GM12878 (cell line): Measurements from ENCODE around the gene AURKAIP1. TPM values are rescaled to one million over a fixed set of nuclear protein-coding genes. Genes with fewer than 3 reads are reported as not detected.

Experiments
- ATAC-seq: fragments of 200-7000 bp; cut with Tn5 transposase; 3 replicates; pipeline ENCODE4 v1.9.1; 2020; ENCODE audit warnings: mild to moderate bottlenecking, moderate library complexity
- BruUV-seq: library from RNA; stranded (reverse); fragments of 400-500 nt; replicated peaks from 2 replicates; lab custom pipeline; 2021; lab: Mats Ljungman, UMichigan
- CTCF ChIA-PET: fragments of 300-600 bp; sonication (Branson Sonifier 250); formaldehyde crosslinking; extraction: SDS; loops from one replicate; lab custom pipeline; 2021; ENCODE audit warnings: inconsistent platforms; lab: Yijun Ruan, JAX
- POLR2A ChIA-PET: fragments of 350-600 bp; formaldehyde crosslinking; extraction: SDS; loops from one replicate; lab custom pipeline; 2021; ENCODE audit warnings: inconsistent platforms; lab: Charles Lee
- RAD21 ChIA-PET: fragments of 300-600 bp; sonication (Branson Sonifier 250); formaldehyde crosslinking; loops from one replicate; lab custom pipeline; 2023; ENCODE audit warnings: antibody characterized with exemption; ENCODE audit not compliant: unreplicated experiment; lab: Charles Lee
- SMC1A ChIA-PET: fragments of 300-600 bp; sonication (Branson Sonifier 250); formaldehyde crosslinking; loops from one replicate; lab custom pipeline; 2023; ENCODE audit not compliant: unreplicated experiment, uncharacterized antibody; lab: Charles Lee
- DNase-seq: peaks from one replicate; pipeline ENCODE4 v3.0.0-alpha.2; 2011; ENCODE audit warnings: low read depth, low spot score
- FAIRE-seq: peaks from 3 replicates; lab custom pipeline; 2011; peaks lifted over from hg19 to GRCh38; lab: Jason Lieb, UNC
- H2AFZ ChIP-seq: 2 replicates; pipeline ENCODE4 v1.6.0; 2011; ENCODE audit warnings: low read depth, low read length, control low read depth; ENCODE audit not compliant: control insufficient read depth
- H3K27ac ChIP-seq: 2 replicates; pipeline ENCODE4 v1.5.1; 2011; ENCODE audit warnings: control low read depth; ENCODE audit not compliant: control insufficient read depth, insufficient read depth
- H3K27me3 ChIP-seq, 2 experiments: replicated peaks in 1 of 2; 2 replicates each; pipeline versions ENCODE4 v1.6.0 to v1.6.1; 2011; ENCODE audit warnings: low read length in 1 of 2; ENCODE audit not compliant: control insufficient read depth in 2 of 2, insufficient read depth in 2 of 2
- H3K36me3 ChIP-seq, 2 experiments: 2 replicates each; pipeline ENCODE4 v1.5.1; 2011; ENCODE audit warnings: low read length in 1 of 2; ENCODE audit not compliant: control insufficient read depth in 2 of 2, insufficient read depth in 2 of 2
- H3K4me1 ChIP-seq: 2 replicates; pipeline ENCODE4 v1.6.1; 2011; ENCODE audit warnings: mild to moderate bottlenecking, low read length, moderate library complexity, mixed read lengths; ENCODE audit not compliant: control insufficient read depth, insufficient read depth
- H3K4me2 ChIP-seq: 2 replicates; pipeline ENCODE4 v1.6.0; 2011; ENCODE audit warnings: control low read depth; ENCODE audit not compliant: control insufficient read depth, insufficient read depth
- H3K4me3 ChIP-seq: fragments of 200-600 bp; sonication (generic); 2 replicates; pipeline ENCODE4 v1.5.1; 2016
- H3K79me2 ChIP-seq: 2 replicates; pipeline ENCODE4 v1.6.0; 2011; ENCODE audit warnings: low read length; ENCODE audit not compliant: control insufficient read depth, insufficient read depth
- H3K9ac ChIP-seq: 2 replicates; pipeline ENCODE4 v1.8.0; 2011; ENCODE audit warnings: low read length, control low read depth, mixed read lengths; ENCODE audit not compliant: control insufficient read depth, insufficient read depth
- H3K9me3 ChIP-seq: replicated peaks from 3 replicates; pipeline ENCODE4 v1.5.1; 2011; ENCODE audit warnings: mild to moderate bottlenecking, low read length; ENCODE audit not compliant: control insufficient read depth, insufficient read depth
- H4K20me1 ChIP-seq: 2 replicates; pipeline ENCODE4 v1.6.0; 2011; ENCODE audit not compliant: control insufficient read depth, insufficient read depth
- CEBPZ ChIP-seq: fragments of 150-350 bp; IDR thresholded peaks from 2 replicates; pipeline ENCODE4 v1.6.1; 2016; ENCODE audit warnings: low read depth, low read length
- FOXK2 ChIP-seq: fragments of 450-650 bp; IDR thresholded peaks from 2 replicates; pipeline ENCODE4 v1.6.1; 2017; ENCODE audit warnings: mild to moderate bottlenecking, moderate library complexity
- HCFC1 ChIP-seq: fragments of 150-350 bp; IDR thresholded peaks from 2 replicates; pipeline ENCODE4 v1.6.1; 2014; ENCODE audit warnings: low read length
- MXI1 ChIP-seq: fragments of 150-350 bp; IDR thresholded peaks from 2 replicates; pipeline ENCODE4 v1.6.1; 2011; ENCODE audit warnings: low read depth, mild to moderate bottlenecking, inconsistent platforms, low read length, improper control_type of control experiment
- MYC ChIP-seq: IDR thresholded peaks from 2 replicates; pipeline ENCODE4 v1.6.1; 2011; ENCODE audit warnings: mild to moderate bottlenecking, low read length, moderate library complexity, inconsistent platforms; ENCODE audit not compliant: insufficient read depth, insufficient replicate concordance, insufficient read length, severe bottlenecking
- RELB ChIP-seq: fragments of 450-650 bp; IDR thresholded peaks from 2 replicates; pipeline ENCODE4 v1.6.1; 2017; ENCODE audit warnings: low read depth, mild to moderate bottlenecking, moderate library complexity
- RUNX3 ChIP-seq: IDR thresholded peaks from 2 replicates; pipeline ENCODE4 v1.6.1; 2012; ENCODE audit warnings: low read length, inconsistent platforms
- SP1 ChIP-seq: IDR thresholded peaks from one replicate; pipeline ENCODE4 v1.6.1; 2011; ENCODE audit warnings: low read depth, low read length
- STAT3 ChIP-seq: IDR thresholded peaks from 2 replicates; pipeline ENCODE4 v1.6.1; 2011; ENCODE audit warnings: low read depth, low read length, improper control_type of control experiment
- SUZ12 ChIP-seq: fragments of 200-600 bp; sonication (generic); IDR thresholded peaks from one replicate; pipeline ENCODE4 v1.6.1; 2018; ENCODE audit warnings: antibody characterized with exemption, mild to moderate bottlenecking; ENCODE audit not compliant: unreplicated experiment
- TCF12 ChIP-seq: IDR thresholded peaks from 2 replicates; pipeline ENCODE4 v1.6.1; 2011; ENCODE audit warnings: low read depth, mild to moderate bottlenecking, low read length
- YBX1 ChIP-seq: fragments of 450-650 bp; IDR thresholded peaks from 2 replicates; pipeline ENCODE4 v1.6.1; 2016; ENCODE audit warnings: antibody characterized with exemption
- ZBTB11 ChIP-seq: fragments of 450-650 bp; formaldehyde crosslinking; IDR thresholded peaks from 2 replicates; pipeline ENCODE4 v1.5.0; 2022; ENCODE audit warnings: mild to moderate bottlenecking, missing genetic modification characterization
- ZNF274 ChIP-seq: IDR thresholded peaks from one replicate; pipeline ENCODE4 v1.8.0; 2011; ENCODE audit not compliant: insufficient read length, insufficient read depth
- WGBS: methylation state at CpG from one replicate; pipeline ENCODE4 v1.1.6; 2016; ENCODE audit warnings: low lambda C conversion rate; ENCODE audit not compliant: insufficient replicate concordance, insufficient coverage; ENCODE audit errors: missing lambda C conversion rate; 5-methylcytosine and 5-hydroxymethylcytosine counted together
- in situ Hi-C: fragments of 300-500 bp; cut with MboI; formaldehyde crosslinking; loops from 9 replicates; pipeline ENCODE4 v1.14.3; 2018; ENCODE audit warnings: mixed read lengths
- intact Hi-C: fragments of 100-400 bp; cut with micrococcal nuclease; formaldehyde crosslinking; loops from one replicate; pipeline ENCODE4 v1.14.2; 2022; ENCODE audit not compliant: unreplicated experiment
- polyA plus RNA-seq, 11 experiments: library from polyadenylated mRNA; depleted of rRNA in 4 of 11; unstranded in 6 of 11; stranded (reverse) in 5 of 11; fragments of >200 nt; fragmentation: Nextera tagmentation in 4 of 11; fragmentation: Illumina TruSeq in 1 of 11; extraction: Ambion mirVana in 4 of 11; extraction: Trizol in 1 of 11; gene quantifications; 1 replicate in 1 of 11; 2 replicates in 10 of 11; pipeline versions ENCODE4 v1.2.1 to v1.2.3, GENCODE V29; 2011 to 2016; ENCODE audit warnings: inconsistent platforms in 2 of 11, missing spikeins in 2 of 11, low read depth in 1 of 11
- total RNA-seq, 4 experiments: library from RNA; depleted of rRNA in 3 of 4; stranded (reverse); fragments of >200 nt in 3 of 4; fragmentation: Illumina TruSeq in 1 of 4; extraction: Trizol in 1 of 4; gene quantifications; 2 replicates each; pipeline versions ENCODE4 v1.2.1 to v1.2.3, GENCODE V29; 2013 to 2021
- TF ChIP-seq, protein P1 (sequence below): IDR thresholded peaks from 2 replicates; pipeline ENCODE4 v1.6.1; 2012; ENCODE audit warnings: low read depth, low read length, improper control_type of control experiment
- TF ChIP-seq, protein P2 (sequence below): IDR thresholded peaks from 2 replicates; pipeline ENCODE4 v1.6.1; 2012; ENCODE audit warnings: low read depth, low read length, improper control_type of control experiment

The AURKAIP1 gene
- total and polyA plus RNA-seq, 10 of the 15 experiments (the other 5 are each of a cell fraction or from before 2014, with no cell fraction given) = 6.5 to 366 (median 120) TPM

DNA sequence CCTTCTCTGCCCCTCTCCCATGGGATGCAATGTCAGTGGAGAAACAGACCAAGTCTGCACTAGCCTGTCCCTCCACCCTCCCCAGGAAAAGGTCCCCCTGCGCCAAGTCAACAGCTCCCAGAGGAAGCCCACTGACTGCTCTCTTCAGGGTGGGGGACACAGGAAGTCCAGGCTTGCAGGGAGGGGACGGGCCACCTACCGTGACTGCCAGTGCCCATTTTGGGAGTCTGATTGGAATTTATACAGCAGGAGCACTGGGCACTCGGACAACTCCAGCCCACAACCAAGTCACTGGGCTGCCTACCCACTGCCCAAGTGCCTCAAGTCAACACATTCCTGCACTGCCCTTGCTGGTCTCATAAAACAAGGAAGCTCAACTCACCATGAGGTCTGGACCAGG is 18.0 kb upstream of the AURKAIP1 start:
- no peak overlapping the region for H2AFZ ChIP-seq
- H3K4me1 ChIP-seq = peaks cover 9% of the 10 kb centered on the region
- BruUV-seq = no TSS peak
- RAD21 ChIA-PET = no interaction called here
- intact Hi-C loops (no loop called here), in situ Hi-C loops (no loop called here)
- SMC1A ChIA-PET = no interaction called here
- TF ChIP-seq, protein P1, sequence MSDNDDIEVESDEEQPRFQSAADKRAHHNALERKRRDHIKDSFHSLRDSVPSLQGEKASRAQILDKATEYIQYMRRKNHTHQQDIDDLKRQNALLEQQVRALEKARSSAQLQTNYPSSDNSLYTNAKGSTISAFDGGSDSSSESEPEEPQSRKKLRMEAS = no peak
- TF ChIP-seq SUZ12 = no peak
- no peak for TF ChIP-seq FOXK2
- no peak for TF ChIP-seq STAT3
- TF ChIP-seq CEBPZ = no peak
- no peak for TF ChIP-seq SP1
- TF ChIP-seq ZBTB11 = no peak
- TF ChIP-seq MXI1 = no peak
- TF ChIP-seq RELB = no peak
- TF ChIP-seq MYC = no peak
- TF ChIP-seq RUNX3 = no peak
- no peak for TF ChIP-seq YBX1
- no peak for TF ChIP-seq HCFC1
- TF ChIP-seq TCF12 = no peak
- TF ChIP-seq, protein P2, sequence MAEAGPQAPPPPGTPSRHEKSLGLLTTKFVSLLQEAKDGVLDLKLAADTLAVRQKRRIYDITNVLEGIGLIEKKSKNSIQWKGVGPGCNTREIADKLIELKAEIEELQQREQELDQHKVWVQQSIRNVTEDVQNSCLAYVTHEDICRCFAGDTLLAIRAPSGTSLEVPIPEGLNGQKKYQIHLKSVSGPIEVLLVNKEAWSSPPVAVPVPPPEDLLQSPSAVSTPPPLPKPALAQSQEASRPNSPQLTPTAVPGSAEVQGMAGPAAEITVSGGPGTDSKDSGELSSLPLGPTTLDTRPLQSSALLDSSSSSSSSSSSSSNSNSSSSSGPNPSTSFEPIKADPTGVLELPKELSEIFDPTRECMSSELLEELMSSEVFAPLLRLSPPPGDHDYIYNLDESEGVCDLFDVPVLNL = no peak
- no peak for TF ChIP-seq ZNF274
- TF ChIP-seq, all 136 proteins: peak for 0
- DNase-seq = no peak
- Histone ChIP-seq H3K4me2 (no peak overlapping the region), H3K9ac (no peak overlapping the region), H3K79me2 (peaks cover 16% of the 10 kb centered on the region), H3K27me3 (no peaks in the 10 kb centered on the region), H4K20me1 (no peaks in the 10 kb centered on the region), H3K36me3 (peaks cover 37 to 49% of the 10 kb centered on the region in 2 experiments), H3K4me3 (no peak overlapping the region), H3K9me3 (no peaks in the 10 kb centered on the region), H3K27ac (no peak overlapping the region)
- ChIA-PET CTCF (no interaction called here), POLR2A (no interaction called here)
- no peak for FAIRE-seq
- 93% methylated on average over 4 of the region's 4 CpGs for WGBS
- ATAC-seq = no peak
